Measurements from ENCODE around the gene ANKRD12. TPM values are rescaled to one million over a fixed set of nuclear protein-coding genes. Genes with fewer than 3 reads are reported as not detected.
"Not testable (repeated sequence)": the region's sequence is repeated elsewhere in the genome, so short reads cannot be mapped to it uniquely, and the experiment has no call there.

The ANKRD12 gene
- total RNA-seq, 1 donor from 2014 or later, result 53.5 TPM

GRCh38 chr18:9171919-9172318 lies 35.3 kb downstream of the ANKRD12 start:
- intact Hi-C loops (cut with DNase I); H3K9me3 ChIP-seq; H3K27me3 ChIP-seq; H3K36me3 ChIP-seq; H3K4me3 ChIP-seq; DNase-seq (ENCODE audit: extremely low spot score in 2 of 2); H3K27ac ChIP-seq: not testable (repeated sequence)
- peaks cover 22% of the 10 kb centered on the region for H3K4me1 ChIP-seq

GRCh38 chr18:9172506-9173127 lies 36.0 kb downstream of the ANKRD12 start:
- peaks cover 29% of the 10 kb centered on the region for H3K4me1 ChIP-seq
- TF ChIP-seq CTCF (IDR thresholded peaks at IDR 0.05) (no peak), POLR2A (IDR thresholded peaks at IDR 0.05) (no peak), POLR2AphosphoS5 (IDR thresholded peaks at IDR 0.05; ENCODE audit: insufficient read depth in 1 of 2, low read depth in 1 of 2) (no peak)

GRCh38 chr18:9173770-9174233 lies 37.2 kb downstream of the ANKRD12 start:
- intact Hi-C loops (cut with DNase I), result no loop called here
- peaks cover 36% of the 10 kb centered on the region for H3K4me1 ChIP-seq

More at GRCh38 chr18:9172506-9173127, 36.0 kb downstream of the ANKRD12 start:
- no peak overlapping the region for H3K4me3 ChIP-seq
- intact Hi-C loops (cut with DNase I), result no loop called here
- no peaks in the 10 kb centered on the region for H3K36me3 ChIP-seq
- H3K27me3 ChIP-seq, result no peaks in the 10 kb centered on the region
- no peak overlapping the region for H3K27ac ChIP-seq
- DNase-seq (ENCODE audit: extremely low spot score in 2 of 2), result no peak
- H3K9me3 ChIP-seq, result no peaks in the 10 kb centered on the region

GRCh38 chr18:9174302-9174701 lies 37.7 kb downstream of the ANKRD12 start:
- Histone ChIP-seq H3K27ac (no peak overlapping the region), H3K27me3 (no peaks in the 10 kb centered on the region), H3K36me3 (no peaks in the 10 kb centered on the region), H3K4me1 (peaks cover 37% of the 10 kb centered on the region), H3K4me3 (no peak overlapping the region), H3K9me3 (no peaks in the 10 kb centered on the region)
- DNase-seq (ENCODE audit: extremely low spot score in 2 of 2), result no peak
- no peak for TF ChIP-seq CTCF (IDR thresholded peaks at IDR 0.05)
- TF ChIP-seq POLR2A (IDR thresholded peaks at IDR 0.05), result no peak
- intact Hi-C loops (cut with DNase I), result no loop called here

More at GRCh38 chr18:9173770-9174233, 37.2 kb downstream of the ANKRD12 start:
- TF ChIP-seq POLR2AphosphoS5 (IDR thresholded peaks at IDR 0.05; ENCODE audit: insufficient read depth in 1 of 2, low read depth in 1 of 2), result no peak
- no peak for TF ChIP-seq CTCF (IDR thresholded peaks at IDR 0.05)
- TF ChIP-seq POLR2A (IDR thresholded peaks at IDR 0.05), result no peak
- Histone ChIP-seq H3K36me3 (no peaks in the 10 kb centered on the region), H3K4me3 (no peak overlapping the region), H3K9me3 (no peaks in the 10 kb centered on the region), H3K27me3 (no peaks in the 10 kb centered on the region), H3K27ac (no peak overlapping the region)
- DNase-seq (ENCODE audit: extremely low spot score in 2 of 2), result no peak

GRCh38 chr18:9175115-9175514 lies 38.5 kb downstream of the ANKRD12 start:
- no peaks in the 10 kb centered on the region for H3K36me3 ChIP-seq
- H3K27me3 ChIP-seq, result no peaks in the 10 kb centered on the region
- peaks cover 44% of the 10 kb centered on the region for H3K4me1 ChIP-seq
- H3K27ac ChIP-seq, result no peak overlapping the region
- no peaks in the 10 kb centered on the region for H3K9me3 ChIP-seq
- intact Hi-C loops (cut with DNase I), result no loop called here
- DNase-seq (ENCODE audit: extremely low spot score in 2 of 2), result no peak
- TF ChIP-seq POLR2A (IDR thresholded peaks at IDR 0.05) (no peak), CTCF (IDR thresholded peaks at IDR 0.05) (no peak)
- no peak overlapping the region for H3K4me3 ChIP-seq
